Gastroesophageal sphincter (tissue), 2 donors: Measurements from ENCODE around the gene NEUROG3.

ENCODE experiments used
- EP300 ChIP-seq: sonication (generic); formaldehyde crosslinking; IDR thresholded peaks from one replicate; pipeline ENCODE4 v1.6.1; 2017; ENCODE audit warnings: antibody characterized with exemption, mild to moderate bottlenecking
- POLR2A ChIP-seq, 2 donors: fragments of 450-650 bp; IDR thresholded peaks; one replicate each; pipeline ENCODE4 v1.6.1; 2017; ENCODE audit warnings: antibody characterized with exemption in 2 of 2, mild to moderate bottlenecking in 2 of 2, moderate library complexity in 1 of 2
- POLR2AphosphoS5 ChIP-seq: sonication (generic); formaldehyde crosslinking; IDR thresholded peaks from one replicate; pipeline ENCODE4 v1.6.1; 2017; ENCODE audit warnings: antibody characterized with exemption

- TF ChIP-seq POLR2A (IDR thresholded peaks at IDR 0.05): no peak
- no peak for TF ChIP-seq POLR2AphosphoS5
- no peak for TF ChIP-seq EP300
Measured at GRCh38 chr10:69541463-69541862, 31.8 kb downstream of the NEUROG3 start.
